GM19043 (cell line): ENCODE results near the gene CHRNG.

ENCODE experiments used
- ATAC-seq: cut with Tn5 transposase; IDR thresholded peaks from one replicate; pipeline ENCODE4 v1.9.1; 2021; ENCODE audit warnings: low read depth; ENCODE audit not compliant: unreplicated experiment

Gene CHRNG

DNA sequence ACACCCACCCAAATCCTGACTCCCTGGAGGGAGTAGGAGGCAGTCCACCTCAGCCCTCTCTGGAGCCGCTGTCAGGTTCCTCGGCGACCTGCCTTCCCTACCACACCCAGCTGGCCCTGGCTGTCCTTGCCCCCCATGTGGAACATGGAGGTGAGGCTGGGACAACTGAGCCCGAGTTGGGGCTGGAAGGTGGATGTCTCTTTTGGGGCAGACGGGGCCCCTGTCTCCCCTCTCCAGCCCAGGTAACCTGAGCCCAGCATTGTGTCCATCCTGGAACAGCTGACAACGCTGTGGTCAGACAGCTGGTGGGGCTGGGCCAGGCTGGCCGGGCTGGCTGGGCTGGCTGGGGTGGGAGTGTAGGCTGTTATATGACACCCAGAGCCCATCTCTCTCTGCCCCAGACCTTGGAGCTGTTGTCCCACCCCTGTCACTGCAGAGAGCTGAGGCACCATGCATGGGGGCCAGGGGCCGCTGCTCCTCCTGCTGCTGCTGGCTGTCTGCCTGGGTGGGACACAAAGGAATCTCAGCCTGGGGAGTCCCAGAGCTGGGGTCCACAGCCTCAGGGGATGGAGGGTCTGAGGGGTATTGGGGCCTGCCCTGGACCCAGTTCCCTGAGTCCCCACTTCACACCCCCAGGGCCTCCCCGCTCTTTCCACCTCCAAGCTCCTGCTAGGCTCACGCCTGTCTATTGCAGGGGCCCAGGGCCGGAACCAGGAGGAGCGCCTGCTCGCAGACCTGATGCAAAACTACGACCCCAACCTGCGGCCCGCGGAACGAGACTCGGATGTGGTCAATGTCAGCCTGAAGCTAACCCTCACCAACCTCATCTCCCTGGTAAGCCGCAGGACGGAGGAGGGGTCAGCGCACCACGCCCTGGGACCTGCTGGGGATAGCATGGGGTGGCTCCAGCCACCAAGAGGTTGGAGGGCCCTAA is at the start of gene CHRNG:
Gene CHRNG (plus strand): TSS at position 395 of the 934 bp plus-strand sequence. CDS start 56 bp downstream, at position 451.
- no peak for ATAC-seq

GRCh38 chr2:232490221-232491138 is 49.0 kb upstream of the CHRNG start:
- ATAC-seq, result no peak

DNA sequence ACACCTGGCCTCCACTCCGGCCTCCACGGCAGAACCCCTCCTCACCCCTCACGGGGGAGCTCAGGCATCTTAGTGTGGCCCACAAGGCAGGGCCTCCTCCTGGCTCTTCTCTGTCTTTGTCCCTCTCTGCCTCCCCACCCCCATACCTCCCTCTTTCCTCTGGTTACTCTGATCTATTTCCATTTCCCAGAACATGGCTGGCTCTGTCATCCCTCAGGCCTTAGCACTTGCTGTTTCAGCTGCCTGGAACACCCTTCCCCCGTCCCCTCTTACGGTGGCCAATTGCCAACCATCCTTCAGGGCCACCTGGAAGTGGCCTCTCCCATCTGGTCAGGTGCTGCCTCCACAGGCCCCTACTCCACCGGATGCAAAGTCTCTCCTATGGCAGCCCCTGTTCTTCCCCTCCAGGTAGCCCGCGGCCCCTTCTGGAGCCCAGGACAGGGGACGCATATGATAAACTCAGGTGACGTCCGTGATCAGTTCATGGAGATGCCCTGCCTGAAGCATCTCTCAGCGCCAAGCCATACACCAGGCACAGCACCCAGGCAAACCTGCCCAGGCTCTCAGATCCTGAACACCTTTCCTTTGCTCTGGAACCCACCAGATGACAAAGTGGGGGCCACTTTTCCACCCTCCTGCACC is 48.2 kb upstream of the CHRNG start:
- ATAC-seq, result no peak

GRCh38 chr2:232492236-232492848 is 47.1 kb upstream of the CHRNG start:
- no peak for ATAC-seq

DNA sequence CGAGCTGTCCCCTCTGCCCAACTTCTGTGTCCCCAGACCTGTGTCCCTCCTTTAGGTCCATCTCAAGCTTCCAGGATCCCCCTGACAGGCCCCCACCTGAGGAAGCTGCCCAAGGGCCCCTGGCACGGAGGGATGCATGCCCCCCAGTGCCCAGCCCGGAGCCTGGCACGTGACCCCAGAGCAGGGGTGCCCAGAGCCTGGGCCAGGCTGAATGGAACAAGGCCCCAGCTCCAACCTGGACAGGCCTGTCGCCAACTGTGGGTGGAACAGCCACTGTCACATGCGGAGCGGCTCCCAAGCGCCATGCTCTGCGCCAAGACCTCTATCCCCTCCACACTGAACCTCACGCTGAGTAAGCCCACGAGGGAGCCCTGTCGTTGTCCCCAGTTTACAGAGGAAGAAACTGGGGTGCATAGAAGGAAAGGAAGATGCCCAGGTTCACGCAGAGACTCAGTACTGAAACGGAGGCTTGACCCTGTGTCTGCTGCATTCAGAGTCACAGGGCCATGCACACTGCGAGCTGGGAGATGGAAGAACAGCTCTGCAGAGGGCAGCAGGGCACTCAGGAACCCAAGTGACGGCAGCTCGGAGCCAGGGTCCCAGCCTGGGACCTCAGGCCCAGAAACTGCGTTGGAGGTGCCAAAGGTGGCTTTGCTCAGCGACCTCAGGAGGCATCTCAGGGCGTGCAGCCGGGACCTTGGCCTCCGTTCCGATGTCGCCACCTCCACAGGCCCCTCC is 46.4 kb upstream of the CHRNG start:
- ATAC-seq, result no peak

DNA sequence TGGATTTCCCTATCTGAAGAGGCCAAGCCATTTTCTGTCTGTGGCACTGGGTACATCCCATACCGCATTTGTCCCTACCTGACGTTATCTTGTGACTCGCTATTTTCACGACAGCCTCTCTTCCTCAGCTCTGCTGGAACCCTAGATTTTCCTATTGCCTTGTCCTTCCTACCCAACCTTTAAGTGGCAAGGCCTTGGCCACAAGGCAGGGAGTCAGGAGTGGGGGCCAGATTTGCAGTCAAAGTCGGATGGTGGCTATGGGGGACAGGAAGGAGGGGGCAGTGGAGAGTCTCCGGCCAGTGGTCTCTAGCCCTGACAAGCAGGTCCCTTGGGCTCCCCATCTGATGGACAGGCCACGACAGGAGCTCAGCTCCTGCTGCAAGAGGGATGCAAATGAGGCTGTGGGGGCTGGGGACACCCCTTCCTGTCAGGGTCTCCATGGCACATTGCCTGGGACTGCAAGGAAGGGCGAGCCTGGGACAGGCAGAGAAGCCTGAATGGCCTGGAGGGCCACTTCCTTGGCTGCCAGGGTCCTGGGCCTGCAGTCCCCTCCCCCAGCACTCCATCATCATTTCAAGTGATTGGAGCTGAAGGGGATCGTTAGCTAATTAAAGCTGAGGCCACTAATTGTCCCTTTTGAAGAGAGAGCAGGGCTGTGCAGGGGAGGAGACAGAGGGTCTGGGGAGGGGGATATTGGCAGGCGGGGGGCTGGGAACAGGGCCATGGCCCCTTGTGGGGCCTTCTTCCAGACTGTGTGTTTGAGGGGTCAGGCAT is 45.6 kb upstream of the CHRNG start:
- no peak for ATAC-seq

DNA sequence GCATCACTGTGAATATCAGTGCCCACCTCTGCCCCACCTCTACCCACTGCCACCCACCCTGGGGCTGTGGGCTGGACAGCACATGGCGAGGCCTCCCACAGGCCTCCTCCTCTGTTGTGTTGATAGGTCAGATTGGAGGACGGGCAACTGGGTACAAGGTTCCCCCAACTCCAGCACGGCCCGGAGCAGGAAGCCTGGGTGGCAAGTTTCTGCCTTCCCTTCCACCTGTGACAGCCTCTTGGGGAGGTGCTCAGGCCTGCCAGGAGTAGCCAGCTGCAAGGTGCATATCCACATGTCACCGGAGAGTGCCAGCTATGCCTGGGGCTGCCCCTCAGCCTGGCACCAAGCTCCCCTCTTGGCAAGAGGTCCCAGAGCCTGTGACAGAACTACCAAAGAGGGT is 45.0 kb upstream of the CHRNG start:
- no peak for ATAC-seq

GRCh38 chr2:232495292-232495691 is 44.2 kb upstream of the CHRNG start:
- ATAC-seq, result no peak

DNA sequence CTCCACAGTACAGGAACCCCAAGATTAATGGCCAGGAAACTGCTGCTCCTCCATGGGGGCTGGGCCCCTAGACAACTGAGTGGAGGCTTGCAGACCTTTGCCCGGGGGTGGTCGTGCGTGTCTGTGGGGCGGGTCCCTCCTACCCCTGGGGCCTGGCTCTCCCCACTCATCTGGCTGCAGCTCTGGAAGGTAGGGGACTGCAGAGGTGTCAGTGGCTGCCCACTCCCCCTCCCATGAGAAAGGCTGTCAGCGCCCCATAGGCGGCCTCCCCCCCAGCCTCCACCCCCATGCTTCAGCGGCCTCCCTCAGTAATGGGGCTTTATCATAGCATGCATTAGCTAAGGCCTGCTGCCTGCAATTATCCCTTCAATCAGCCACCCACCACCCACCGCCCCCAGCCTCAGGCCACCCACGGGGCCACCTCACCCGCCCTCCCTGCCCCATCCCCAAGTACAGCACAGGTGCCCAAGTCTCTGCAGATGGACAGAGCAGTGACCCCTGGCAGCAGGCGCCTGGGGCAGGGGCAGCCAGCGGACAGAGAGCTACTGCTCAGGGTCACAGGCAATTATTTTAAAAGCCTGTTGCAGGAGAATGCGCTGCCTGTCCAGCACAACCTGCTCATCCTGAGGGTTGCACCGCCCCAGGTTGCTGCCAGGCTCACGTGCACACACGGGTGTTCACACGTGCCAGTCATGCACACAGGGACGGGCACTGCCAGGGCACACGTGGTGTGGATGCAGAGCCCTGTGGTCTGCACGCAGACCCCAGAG is 42.8 kb upstream of the CHRNG start:
- ATAC-seq, result no peak

DNA sequence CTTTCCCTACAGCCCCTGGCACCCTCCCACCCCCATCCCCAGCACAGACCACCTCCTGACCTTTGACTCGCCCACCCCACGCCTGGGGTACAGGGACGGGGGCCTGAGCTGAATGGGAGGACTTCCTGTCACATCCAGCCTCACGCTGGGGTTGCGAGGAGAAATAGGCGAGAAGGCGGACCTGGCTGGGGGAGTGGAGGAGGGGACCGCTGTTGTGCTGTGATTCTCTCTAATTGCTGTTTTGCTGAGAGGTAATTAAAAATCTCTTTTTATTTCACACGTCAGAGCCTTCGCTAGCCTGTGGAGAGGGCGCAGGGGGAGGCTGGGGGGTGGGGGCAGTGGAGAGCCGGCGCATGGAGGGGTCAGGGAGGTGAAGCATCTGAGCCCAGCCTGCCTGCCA is 42.1 kb upstream of the CHRNG start:
- no peak for ATAC-seq

DNA sequence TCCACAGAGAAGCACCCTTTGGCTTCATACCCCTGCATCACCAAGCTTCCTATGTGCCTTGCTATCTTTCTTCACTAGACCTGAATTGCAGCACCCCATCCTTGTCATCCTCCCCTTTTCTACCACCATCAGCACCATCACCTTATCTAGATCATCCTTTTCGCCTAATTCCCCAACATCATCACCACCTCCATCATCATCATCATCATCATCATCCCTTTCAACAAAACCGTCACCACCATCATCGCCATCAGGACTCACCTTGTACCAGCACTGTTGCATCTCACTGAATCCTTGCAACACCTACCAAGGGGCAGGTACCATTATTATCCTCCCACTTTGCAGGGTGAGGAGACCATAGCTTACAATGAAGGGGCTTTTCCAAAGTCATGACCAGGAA is 41.0 kb upstream of the CHRNG start:
- ATAC-seq, result no peak

DNA sequence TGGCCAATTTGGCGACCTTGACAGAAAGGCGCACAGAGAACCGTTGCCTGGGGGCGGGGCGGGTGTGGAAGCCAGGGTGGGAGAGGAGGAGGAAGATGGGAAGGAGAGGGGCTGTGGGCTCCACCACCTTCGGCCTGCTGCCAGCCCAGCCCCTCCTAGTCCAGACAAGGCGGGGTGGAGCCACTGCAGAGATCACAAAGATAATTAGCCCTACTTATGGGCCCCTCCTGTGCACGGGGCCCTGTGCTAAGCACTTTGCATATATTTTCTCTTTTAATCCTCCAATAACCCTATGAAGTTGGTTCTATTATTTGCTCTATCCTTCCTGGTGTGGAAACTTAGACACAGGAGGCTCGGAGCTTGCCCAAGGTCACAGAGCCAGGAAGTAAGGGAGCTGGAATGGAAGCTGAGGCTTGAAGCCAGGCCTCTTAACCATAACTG is 38.1 kb upstream of the CHRNG start:
- no peak for ATAC-seq

GRCh38 chr2:232501794-232502390 is 37.6 kb upstream of the CHRNG start:
- ATAC-seq, result no peak

- no peak for ATAC-seq
Measured at GRCh38 chr2:232502511-232502910, 37.0 kb upstream of the CHRNG start.

DNA sequence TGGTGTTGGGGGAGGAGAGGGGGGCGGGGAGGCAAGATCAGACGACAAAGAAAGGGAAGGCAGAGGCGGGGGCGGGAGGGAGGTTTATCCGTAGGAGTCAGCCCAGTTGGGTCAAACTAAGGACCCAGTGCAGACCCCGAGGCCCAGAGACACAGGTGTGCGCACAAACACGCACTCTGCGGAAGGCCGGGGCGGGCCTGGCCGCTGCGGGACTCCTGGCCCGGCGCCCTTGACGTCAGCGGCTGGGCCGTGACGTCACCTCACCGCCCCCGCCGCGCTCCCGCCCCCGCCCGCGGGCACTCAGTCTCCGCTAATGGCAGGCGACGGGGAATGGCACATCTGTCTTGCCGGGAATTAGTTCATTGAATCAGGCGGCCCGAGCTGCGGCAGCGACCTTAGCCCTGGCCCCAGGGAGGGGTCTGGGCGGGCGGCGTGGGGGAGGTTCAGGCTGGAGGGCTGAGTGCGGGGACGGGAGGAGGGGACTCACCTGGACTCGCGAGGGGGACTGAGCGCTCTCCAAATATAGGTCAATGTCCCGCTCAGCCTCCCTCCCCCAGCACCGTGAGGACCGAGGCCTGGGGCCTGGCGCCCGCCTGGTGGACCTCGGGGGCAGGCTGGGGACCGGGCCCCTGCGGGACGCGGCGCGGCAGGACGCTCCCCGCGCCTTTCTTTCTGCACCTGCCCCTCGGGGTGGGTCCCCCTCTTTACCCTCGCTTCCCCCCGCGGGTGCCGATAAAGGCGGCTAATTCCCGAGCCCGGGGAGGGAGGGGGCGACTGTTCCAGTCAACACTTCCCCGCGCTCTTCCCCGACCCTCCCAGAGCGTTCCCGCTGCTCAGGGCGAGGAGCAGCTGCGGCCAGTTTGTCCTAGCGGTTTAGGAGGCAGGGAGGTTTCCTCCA is 36.3 kb upstream of the CHRNG start:
- no peak for ATAC-seq

DNA sequence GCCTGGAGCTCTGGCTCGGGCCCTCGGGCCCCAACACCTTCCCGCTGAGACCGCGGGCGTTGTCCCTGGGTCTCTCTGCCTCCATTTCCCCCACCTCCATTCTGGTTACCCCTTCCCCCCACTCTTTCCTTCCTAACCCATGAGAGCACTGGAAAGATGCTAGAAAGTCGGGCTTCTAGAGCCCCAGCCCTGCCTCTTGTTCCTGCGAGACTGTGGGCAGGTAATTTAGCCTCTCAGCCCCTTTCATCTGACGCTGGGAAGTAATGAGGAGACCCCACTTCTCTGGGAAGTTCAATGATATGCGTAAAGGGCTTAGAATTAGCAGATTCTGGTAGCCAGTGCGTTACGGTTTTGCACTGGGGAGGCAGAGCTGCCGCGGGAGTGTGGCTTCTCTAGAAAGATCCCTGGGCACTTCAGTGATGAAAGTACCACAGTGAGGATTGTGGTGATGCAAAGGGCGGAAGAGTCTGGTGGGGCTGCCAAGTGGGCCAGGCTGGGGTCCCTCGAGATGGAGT is 35.6 kb upstream of the CHRNG start:
- no peak for ATAC-seq

GRCh38 chr2:232504438-232504837 is 35.1 kb upstream of the CHRNG start:
- ATAC-seq, result no peak
